ENCODE results near the gene NOC3L.
"Not testable (repeated sequence)": the region's sequence is repeated elsewhere in the genome, so short reads cannot be mapped to it uniquely, and the experiment has no call there.

Gene NOC3L

DNA sequence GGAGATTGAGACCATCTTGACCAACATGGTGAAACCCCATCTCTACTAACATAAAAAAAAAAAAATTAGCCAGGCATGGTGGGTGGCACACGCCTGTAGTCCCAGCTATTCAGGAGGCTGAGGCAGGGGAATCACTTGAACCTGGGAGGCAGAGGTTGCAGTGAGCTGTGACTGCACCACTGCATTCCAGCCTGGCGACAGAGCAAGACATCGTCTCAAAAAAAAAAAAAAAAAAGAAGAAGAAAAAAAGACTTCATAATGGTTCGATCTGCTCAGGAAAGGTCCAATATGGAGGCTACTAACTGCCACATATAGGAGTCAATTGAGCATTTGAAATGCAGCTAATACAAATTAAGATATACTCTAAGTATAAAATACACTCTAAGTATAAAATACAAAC is 12.2 kb downstream of the NOC3L start:
- H3K9me3 Mint-ChIP-seq; DNase-seq (ENCODE audit: low spot score); H3K4me3 Mint-ChIP-seq; H3K4me1 Mint-ChIP-seq (ENCODE audit: low read depth); H3K27ac Mint-ChIP-seq; H3K27me3 Mint-ChIP-seq (ENCODE audit: low read depth): not testable (repeated sequence)
- H3K36me3 Mint-ChIP-seq (ENCODE audit: low read depth), result peaks cover 37% of the 10 kb centered on the region

DNA sequence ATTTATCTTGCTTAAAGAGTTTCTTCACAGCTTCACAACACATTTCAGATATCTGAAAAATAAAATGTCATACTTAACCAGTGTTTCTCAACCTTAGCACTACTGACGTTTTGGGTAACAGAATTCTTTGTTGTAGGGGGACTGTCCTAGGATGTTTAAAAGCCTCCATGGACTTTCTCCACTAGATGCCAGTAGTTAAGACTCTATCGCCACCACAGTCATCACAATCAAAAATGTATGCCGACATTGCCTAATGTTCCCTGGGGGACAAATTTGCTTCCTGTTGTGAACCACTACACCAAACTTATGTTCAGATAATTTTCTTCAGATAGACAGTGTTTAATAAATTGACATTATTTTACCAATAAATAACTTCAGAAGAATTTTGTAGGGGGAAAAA is 13.4 kb downstream of the NOC3L start:
- Mint-ChIP-seq H3K27me3 (ENCODE audit: low read depth) (no peaks in the 10 kb centered on the region), H3K36me3 (ENCODE audit: low read depth) (peaks cover 41% of the 10 kb centered on the region), H3K27ac (no peak overlapping the region), H3K4me1 (ENCODE audit: low read depth) (peaks cover 3% of the 10 kb centered on the region), H3K4me3 (no peak overlapping the region), H3K9me3 (no peaks in the 10 kb centered on the region)
- DNase-seq (ENCODE audit: low spot score), result no peak

- DNase-seq (ENCODE audit: low spot score), result no peak
- no peak overlapping the region for H3K4me3 Mint-ChIP-seq
- peaks cover 3% of the 10 kb centered on the region for H3K4me1 Mint-ChIP-seq (ENCODE audit: low read depth)
- H3K27ac Mint-ChIP-seq, result no peak overlapping the region
- H3K27me3 Mint-ChIP-seq (ENCODE audit: low read depth), result no peaks in the 10 kb centered on the region
- peaks cover 44% of the 10 kb centered on the region for H3K36me3 Mint-ChIP-seq (ENCODE audit: low read depth)
- no peaks in the 10 kb centered on the region for H3K9me3 Mint-ChIP-seq
These were observed 18.1 kb downstream of the NOC3L start for GRCh38 chr10:94344522-94345122.

DNA sequence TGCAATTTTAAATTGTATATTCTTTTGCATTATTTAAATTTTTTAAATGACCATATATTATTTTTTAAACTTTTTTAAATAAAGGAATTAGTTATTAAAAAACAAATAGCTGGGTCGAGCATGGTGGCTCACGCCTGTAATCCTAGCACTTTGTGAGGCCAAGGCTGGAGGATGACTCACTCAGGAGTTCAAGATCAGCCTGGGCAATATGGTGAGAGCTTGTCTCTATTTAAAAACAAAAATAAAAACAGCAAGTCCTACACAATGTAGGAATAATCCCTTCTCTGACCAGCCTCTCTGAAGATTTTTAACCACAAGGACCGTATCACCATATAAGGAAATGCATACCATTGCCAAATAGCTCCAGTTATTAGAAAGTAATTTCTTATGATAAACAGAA is 19.6 kb downstream of the NOC3L start:
- no peak for DNase-seq (ENCODE audit: low spot score)
- Mint-ChIP-seq H3K36me3 (ENCODE audit: low read depth) (peaks cover 52% of the 10 kb centered on the region), H3K27ac (no peak overlapping the region), H3K4me1 (ENCODE audit: low read depth) (peaks cover 3% of the 10 kb centered on the region), H3K27me3 (ENCODE audit: low read depth) (no peaks in the 10 kb centered on the region), H3K9me3 (no peaks in the 10 kb centered on the region), H3K4me3 (no peak overlapping the region)

- no peaks in the 10 kb centered on the region for H3K9me3 Mint-ChIP-seq
- H3K36me3 Mint-ChIP-seq (ENCODE audit: low read depth), result peaks cover 73% of the 10 kb centered on the region
- no peak overlapping the region for H3K27ac Mint-ChIP-seq
- H3K4me3 Mint-ChIP-seq, result no peak overlapping the region
- H3K4me1 Mint-ChIP-seq (ENCODE audit: low read depth), result no peaks in the 10 kb centered on the region
- H3K27me3 Mint-ChIP-seq (ENCODE audit: low read depth), result no peaks in the 10 kb centered on the region
- no peak for DNase-seq (ENCODE audit: low spot score)
These were observed 27.9 kb downstream of the NOC3L start for GRCh38 chr10:94334857-94335256.

DNA sequence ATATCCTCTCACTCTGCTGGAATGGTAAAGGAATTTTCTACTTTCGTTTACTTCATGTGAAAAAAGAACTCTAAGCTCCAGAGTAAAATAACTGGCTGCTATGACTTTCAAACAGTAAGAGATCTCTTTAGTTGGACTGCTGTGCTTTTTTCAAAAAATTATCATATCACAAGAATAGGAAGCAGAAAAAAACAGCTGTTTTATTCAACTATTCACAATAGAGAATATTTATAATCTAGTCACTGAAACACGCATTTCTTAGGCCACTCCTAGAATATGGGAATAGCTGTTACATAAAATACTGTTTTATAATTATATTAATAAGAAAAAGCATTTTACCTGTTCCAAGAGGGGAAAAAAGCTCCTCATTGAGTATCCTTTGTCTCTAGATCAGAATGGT is 29.7 kb downstream of the NOC3L start:
- no peaks in the 10 kb centered on the region for H3K27me3 Mint-ChIP-seq (ENCODE audit: low read depth)
- DNase-seq (ENCODE audit: low spot score), result no peak
- peaks cover 63% of the 10 kb centered on the region for H3K36me3 Mint-ChIP-seq (ENCODE audit: low read depth)
- no peak overlapping the region for H3K4me3 Mint-ChIP-seq
- no peaks in the 10 kb centered on the region for H3K9me3 Mint-ChIP-seq
- no peak overlapping the region for H3K27ac Mint-ChIP-seq
- H3K4me1 Mint-ChIP-seq (ENCODE audit: low read depth), result no peaks in the 10 kb centered on the region

- Mint-ChIP-seq H3K4me1 (ENCODE audit: low read depth) (no peaks in the 10 kb centered on the region), H3K36me3 (ENCODE audit: low read depth) (peaks cover 39% of the 10 kb centered on the region), H3K27me3 (ENCODE audit: low read depth) (no peaks in the 10 kb centered on the region), H3K27ac (no peak overlapping the region), H3K4me3 (no peak overlapping the region), H3K9me3 (no peaks in the 10 kb centered on the region)
- no peak for DNase-seq (ENCODE audit: low spot score)
These were observed 34.1 kb downstream of the NOC3L start for GRCh38 chr10:94328613-94329012.

GRCh38 chr10:94327649-94328048 is 35.1 kb downstream of the NOC3L start:
- H3K27me3 Mint-ChIP-seq (ENCODE audit: low read depth), result no peaks in the 10 kb centered on the region
- H3K4me1 Mint-ChIP-seq (ENCODE audit: low read depth), result no peaks in the 10 kb centered on the region
- H3K27ac Mint-ChIP-seq, result no peak overlapping the region
- no peak for DNase-seq (ENCODE audit: low spot score)
- H3K4me3 Mint-ChIP-seq, result no peak overlapping the region
- H3K9me3 Mint-ChIP-seq, result no peaks in the 10 kb centered on the region
- peaks cover 38% of the 10 kb centered on the region for H3K36me3 Mint-ChIP-seq (ENCODE audit: low read depth)

DNA sequence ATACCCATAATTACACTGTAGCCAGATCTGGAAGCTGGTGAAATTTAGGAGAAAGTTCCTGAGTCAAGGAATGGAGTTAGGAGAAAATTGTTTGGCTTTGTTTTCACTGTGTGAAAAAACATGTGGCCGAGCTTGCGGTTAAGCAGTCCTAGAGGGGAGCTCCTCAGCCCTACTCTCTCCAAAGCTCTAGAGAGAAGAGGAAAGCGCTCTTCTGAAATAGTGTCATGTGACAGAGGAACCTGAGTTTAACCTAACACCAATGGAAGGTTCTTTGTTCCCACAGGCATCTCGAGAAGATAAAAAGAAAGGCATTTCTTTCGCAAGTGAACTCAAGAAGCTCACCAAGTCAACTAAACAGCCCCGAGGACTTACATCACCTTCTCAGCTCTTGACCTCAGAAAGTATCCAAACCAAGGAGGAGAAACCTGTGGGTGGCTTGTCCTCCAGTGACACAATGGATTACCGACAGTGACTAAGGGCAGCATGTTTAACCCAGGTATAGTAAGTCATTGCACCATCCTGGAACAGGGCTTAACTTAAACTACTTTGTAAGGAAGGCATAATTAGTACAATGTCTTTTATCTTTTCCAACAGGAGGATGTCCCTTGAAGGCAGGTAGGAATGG is 38.0 kb downstream of the NOC3L start:
- no peak overlapping the region for H3K27ac Mint-ChIP-seq
- DNase-seq (ENCODE audit: low spot score), result no peak
- H3K9me3 Mint-ChIP-seq, result no peaks in the 10 kb centered on the region
- no peak overlapping the region for H3K4me3 Mint-ChIP-seq
- no peaks in the 10 kb centered on the region for H3K27me3 Mint-ChIP-seq (ENCODE audit: low read depth)
- peaks cover 15% of the 10 kb centered on the region for H3K36me3 Mint-ChIP-seq (ENCODE audit: low read depth)
- H3K4me1 Mint-ChIP-seq (ENCODE audit: low read depth), result no peaks in the 10 kb centered on the region

DNA sequence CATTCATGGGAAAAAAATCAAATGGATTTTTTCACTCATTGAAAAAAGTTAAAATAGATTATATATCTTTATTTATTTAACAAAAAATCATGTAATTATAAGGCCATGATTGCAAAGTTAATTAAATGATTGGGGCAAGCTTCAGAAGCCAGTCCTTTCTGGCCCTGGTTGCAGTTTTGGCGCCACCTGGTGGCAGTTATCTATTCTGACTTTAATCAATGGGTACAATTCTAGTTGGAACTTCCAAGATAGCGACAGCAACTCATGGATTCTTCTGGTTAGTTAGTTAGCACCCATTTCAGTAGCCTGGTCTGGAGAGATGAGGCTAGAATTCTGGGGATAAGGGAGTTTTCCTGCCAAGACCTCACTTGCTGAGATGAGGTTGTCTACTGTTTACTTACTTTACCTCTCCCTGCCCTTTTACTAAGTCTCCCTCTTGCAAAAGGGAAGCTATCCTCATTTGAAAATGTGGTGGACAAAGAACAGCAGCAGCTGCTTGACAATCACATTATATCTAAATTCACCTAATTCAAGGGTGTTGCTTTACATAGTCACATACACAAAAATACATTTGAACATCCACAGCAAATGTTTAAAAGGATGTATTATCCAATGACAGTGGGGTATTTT is 42.3 kb downstream of the NOC3L start:
- DNase-seq (ENCODE audit: low spot score), result peak; percentile 52
- no peak overlapping the region for H3K27ac Mint-ChIP-seq

GRCh38 chr10:94316560-94316959 is 46.2 kb downstream of the NOC3L start:
- DNase-seq (ENCODE audit: low spot score), result no peak
- H3K9me3 Mint-ChIP-seq, result no peaks in the 10 kb centered on the region
- no peaks in the 10 kb centered on the region for H3K36me3 Mint-ChIP-seq (ENCODE audit: low read depth)
- no peak overlapping the region for H3K4me3 Mint-ChIP-seq
- no peaks in the 10 kb centered on the region for H3K4me1 Mint-ChIP-seq (ENCODE audit: low read depth)
- no peak overlapping the region for H3K27ac Mint-ChIP-seq
- H3K27me3 Mint-ChIP-seq (ENCODE audit: low read depth), result peaks cover 7% of the 10 kb centered on the region

More for the DNA sequence above, 42.3 kb downstream of the NOC3L start:
- peaks cover 6% of the 10 kb centered on the region for H3K36me3 Mint-ChIP-seq (ENCODE audit: low read depth)
- no peaks in the 10 kb centered on the region for H3K27me3 Mint-ChIP-seq (ENCODE audit: low read depth)
- no peak overlapping the region for H3K4me3 Mint-ChIP-seq
- no peaks in the 10 kb centered on the region for H3K9me3 Mint-ChIP-seq
- no peaks in the 10 kb centered on the region for H3K4me1 Mint-ChIP-seq (ENCODE audit: low read depth)

DNA sequence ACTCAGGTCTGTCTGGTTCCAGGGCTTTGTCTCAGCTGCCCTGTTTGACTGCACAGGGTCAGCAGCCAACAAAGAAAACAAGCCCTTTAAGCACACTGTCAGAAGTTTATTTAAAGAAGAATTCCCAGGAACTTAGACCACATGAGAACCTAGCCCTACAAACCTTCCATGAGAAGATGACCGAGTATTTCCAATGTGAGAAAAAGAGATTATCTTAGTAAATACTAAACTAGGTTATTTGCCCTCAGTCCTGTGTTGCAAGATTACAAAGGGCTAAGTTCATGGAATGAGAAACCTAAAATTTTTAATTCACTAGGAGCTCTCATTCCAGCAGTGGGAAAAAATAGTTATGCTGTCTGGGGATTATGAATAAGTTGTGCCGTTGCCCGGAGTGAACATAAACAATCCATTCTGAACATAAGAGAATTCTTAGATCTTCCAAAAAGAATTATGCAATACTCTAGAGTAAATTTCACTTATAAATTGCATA is 46.7 kb downstream of the NOC3L start:
- Mint-ChIP-seq H3K36me3 (ENCODE audit: low read depth) (no peaks in the 10 kb centered on the region), H3K9me3 (no peaks in the 10 kb centered on the region), H3K4me1 (ENCODE audit: low read depth) (no peaks in the 10 kb centered on the region), H3K27me3 (ENCODE audit: low read depth) (peaks cover 13% of the 10 kb centered on the region), H3K4me3 (no peak overlapping the region), H3K27ac (no peak overlapping the region)
- no peak for DNase-seq (ENCODE audit: low spot score)

GRCh38 chr10:94315024-94315451 is 47.7 kb downstream of the NOC3L start:
- no peaks in the 10 kb centered on the region for H3K4me1 Mint-ChIP-seq (ENCODE audit: low read depth)
- H3K36me3 Mint-ChIP-seq (ENCODE audit: low read depth), result no peaks in the 10 kb centered on the region
- peaks cover 21% of the 10 kb centered on the region for H3K27me3 Mint-ChIP-seq (ENCODE audit: low read depth)
- no peak for DNase-seq (ENCODE audit: low spot score)
- H3K9me3 Mint-ChIP-seq, result no peaks in the 10 kb centered on the region
- H3K27ac Mint-ChIP-seq, result no peak overlapping the region
- H3K4me3 Mint-ChIP-seq, result no peak overlapping the region

GRCh38 chr10:94310369-94310768 is 52.4 kb downstream of the NOC3L start:
- DNase-seq (ENCODE audit: low spot score), result no peak
- Mint-ChIP-seq H3K9me3 (no peaks in the 10 kb centered on the region), H3K27me3 (ENCODE audit: low read depth) (peaks cover 59% of the 10 kb centered on the region), H3K27ac (no peak overlapping the region), H3K4me3 (no peak overlapping the region), H3K4me1 (ENCODE audit: low read depth) (peaks cover 2% of the 10 kb centered on the region), H3K36me3 (ENCODE audit: low read depth) (no peaks in the 10 kb centered on the region)
